Sigmoid colon (tissue), 7 donors: ENCODE data around the gene PCED1B. TPM values are rescaled to one million over a fixed set of nuclear protein-coding genes. Genes with fewer than 3 reads are reported as not detected.

Experiments used
- DNase-seq: peaks from one replicate; pipeline ENCODE4 v3.0.0-alpha.2; 2019
- H3K27ac ChIP-seq, 4 donors: fragments of 200-600 bp; sonication (generic); one replicate each; pipeline ENCODE4 v1.5.1; 2016 to 2019; ENCODE audit warnings: mild to moderate bottlenecking in 1 of 4
- H3K27me3 ChIP-seq, 3 donors: fragments of 200-600 bp; sonication (generic); one replicate each; pipeline ENCODE4 v1.5.1; 2019; ENCODE audit warnings: mild to moderate bottlenecking in 1 of 3
- H3K36me3 ChIP-seq, 4 donors: fragments of 200-600 bp; sonication (generic); one replicate each; pipeline ENCODE4 v1.5.1; 2016 to 2019
- H3K4me1 ChIP-seq, 4 donors: fragments of 200-600 bp; sonication (generic); one replicate each; pipeline ENCODE4 v1.5.1; 2017 to 2019
- H3K4me3 ChIP-seq, 4 donors: fragments of 200-600 bp; sonication (generic); one replicate each; pipeline ENCODE4 v1.5.1; 2017 to 2019; ENCODE audit warnings: mild to moderate bottlenecking in 2 of 4, moderate library complexity in 1 of 4
- H3K9me3 ChIP-seq, 4 donors: fragments of 200-600 bp in 3 of 4; sonication (generic) in 3 of 4; one replicate each; pipeline versions ENCODE4 v1.5.1 to v1.6.1; 2013 to 2019
- CTCF ChIP-seq, 4 experiments: fragments of 450-650 bp in 3 of 4; fragments of 200-600 bp in 1 of 4; IDR thresholded peaks; one replicate each; pipeline ENCODE4 v1.5.1; 2016 to 2019; ENCODE audit warnings: antibody characterized with exemption in 4 of 4, mild to moderate bottlenecking in 3 of 4, moderate library complexity in 2 of 4
- EP300 ChIP-seq, 4 donors: sonication (generic); formaldehyde crosslinking; IDR thresholded peaks; one replicate each; pipeline ENCODE4 v1.6.1; 2017; ENCODE audit warnings: antibody characterized with exemption in 4 of 4
- POLR2A ChIP-seq, 2 donors: fragments of 450-650 bp; IDR thresholded peaks; one replicate each; pipeline ENCODE4 v1.6.1; 2016; ENCODE audit warnings: antibody characterized with exemption in 2 of 2, mild to moderate bottlenecking in 2 of 2, moderate library complexity in 2 of 2
- POLR2AphosphoS5 ChIP-seq, 4 donors: sonication (generic); formaldehyde crosslinking; IDR thresholded peaks; one replicate each; pipeline ENCODE4 v1.6.1; 2017; ENCODE audit warnings: antibody characterized with exemption in 4 of 4
- WGBS, 2 donors: extraction: QIAGEN DNeasy Blood & Tissue Kit; methylation state at CpG; one replicate each; pipeline ENCODE4 v1.1.7; 2013; 5-methylcytosine and 5-hydroxymethylcytosine counted together
- intact Hi-C: fragments of 100-400 bp; cut with DNase I; formaldehyde crosslinking; loops from one replicate; pipeline ENCODE4 v1.15.1; 2023
- polyA plus RNA-seq, 3 donors: library from polyadenylated mRNA; stranded (reverse); fragments of 200-250 nt; gene quantifications; one replicate each; pipeline ENCODE4 v1.2.3, GENCODE V29; 2013
- total RNA-seq, 4 donors: library from RNA; depleted of rRNA; stranded (reverse); fragments of >200 nt; gene quantifications; one replicate each; pipeline ENCODE4 v1.1.0, GENCODE V29; 2016
- donor health status: healthy with polysubstance abuse.
- donor health status: Bipolar disorder and iron deficiency.
- donor health status: healthy.

PCED1B gene
- total and polyA plus RNA-seq, 7 donors: 1.2 to 11.9 (median 5.7) TPM

DNA sequence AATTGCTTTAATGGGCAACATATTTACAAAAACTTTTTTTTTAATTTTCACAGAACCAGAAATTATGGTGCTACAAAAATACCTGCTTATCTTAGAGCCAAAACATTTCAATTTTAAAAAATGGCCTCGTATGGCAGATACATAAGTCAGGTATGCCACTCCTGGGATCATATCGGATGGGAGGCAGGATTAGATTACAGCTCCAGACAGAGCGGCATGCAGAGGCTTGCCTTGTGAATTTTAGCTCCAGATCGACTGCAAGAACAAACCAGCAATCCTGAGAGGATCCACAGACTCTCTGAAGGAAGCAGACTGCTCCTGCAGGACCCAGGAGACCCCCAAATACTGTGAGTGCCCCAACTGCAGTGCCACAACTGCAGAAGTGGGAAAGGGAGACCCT lies 169.7 kb downstream of the PCED1B start:
- Histone ChIP-seq H3K4me1 (no peaks in the 10 kb centered on the region), H3K27me3 (no peaks in the 10 kb centered on the region), H3K36me3 (no peaks in the 10 kb centered on the region), H3K27ac (no peak overlapping the region), H3K9me3 (peaks cover 0 to 2% (median 0%) of the 10 kb centered on the region in 4 donors), H3K4me3 (no peak overlapping the region)
- 89% methylated on average over 4 of the region's 4 CpGs for WGBS, 2 donors
- intact Hi-C loops: no loop called here
- no peak for TF ChIP-seq CTCF (IDR thresholded peaks at IDR 0.05)
- no peak for DNase-seq

DNA sequence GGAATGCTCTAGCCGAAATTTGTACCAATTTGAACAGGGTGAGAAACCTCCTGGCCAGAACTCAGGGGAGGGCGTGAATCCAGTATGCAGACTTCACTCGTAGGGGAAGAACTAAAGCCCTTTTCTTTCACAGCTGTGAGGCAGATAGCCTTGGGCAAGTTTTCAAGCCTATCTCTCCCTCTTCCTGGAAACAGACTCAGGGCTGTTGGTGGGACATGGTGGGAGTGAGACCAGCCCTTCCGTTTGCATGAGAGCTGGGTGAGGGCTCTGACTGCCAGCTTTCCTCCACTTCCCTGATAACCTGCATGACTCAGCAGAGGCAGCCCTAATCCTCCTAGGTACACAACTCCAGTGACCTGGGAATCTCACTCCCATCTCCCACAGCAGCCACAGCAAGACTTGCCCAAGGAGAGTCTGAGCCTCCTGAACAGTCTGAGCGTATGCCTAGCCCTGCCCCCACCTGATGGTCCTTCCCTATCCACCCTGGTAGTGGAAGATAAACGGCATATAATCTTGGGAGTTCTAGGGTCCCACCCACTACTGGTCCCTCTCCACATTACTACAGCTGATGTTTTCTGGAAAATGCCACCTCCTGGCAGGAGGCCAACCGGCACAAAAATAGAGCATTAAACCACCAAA lies 170.4 kb downstream of the PCED1B start:
- Histone ChIP-seq H3K4me1 (no peaks in the 10 kb centered on the region), H3K27me3 (no peaks in the 10 kb centered on the region), H3K27ac (no peak overlapping the region), H3K9me3 (peaks cover 0 to 2% (median 0%) of the 10 kb centered on the region in 4 donors), H3K36me3 (no peaks in the 10 kb centered on the region), H3K4me3 (no peak overlapping the region)
- 81 to 91% methylated on average over 7 of the region's 7 CpGs for WGBS, 2 donors
- intact Hi-C loops: no loop called here
- TF ChIP-seq EP300 (IDR thresholded peaks at IDR 0.05) (no peak), POLR2A (IDR thresholded peaks at IDR 0.05) (no peak), POLR2AphosphoS5 (IDR thresholded peaks at IDR 0.05) (no peak), CTCF (IDR thresholded peaks at IDR 0.05) (no peak)
- DNase-seq: no peak

GRCh38 chr12:47251919-47252318 lies 172.5 kb downstream of the PCED1B start:
- Histone ChIP-seq H3K27me3 (no peaks in the 10 kb centered on the region), H3K4me1 (no peaks in the 10 kb centered on the region), H3K4me3 (no peak overlapping the region), H3K36me3 (no peaks in the 10 kb centered on the region), H3K27ac (no peak overlapping the region), H3K9me3 (peaks cover 0 to 2% (median 0%) of the 10 kb centered on the region in 4 donors)
- intact Hi-C loops: no loop called here
- TF ChIP-seq POLR2AphosphoS5 (IDR thresholded peaks at IDR 0.05) (no peak), POLR2A (IDR thresholded peaks at IDR 0.05) (no peak), EP300 (IDR thresholded peaks at IDR 0.05) (no peak), CTCF (IDR thresholded peaks at IDR 0.05) (no peak)
- DNase-seq: no peak
- WGBS, 2 donors: 93 to 94% methylated on average over 3 of the region's 3 CpGs

DNA sequence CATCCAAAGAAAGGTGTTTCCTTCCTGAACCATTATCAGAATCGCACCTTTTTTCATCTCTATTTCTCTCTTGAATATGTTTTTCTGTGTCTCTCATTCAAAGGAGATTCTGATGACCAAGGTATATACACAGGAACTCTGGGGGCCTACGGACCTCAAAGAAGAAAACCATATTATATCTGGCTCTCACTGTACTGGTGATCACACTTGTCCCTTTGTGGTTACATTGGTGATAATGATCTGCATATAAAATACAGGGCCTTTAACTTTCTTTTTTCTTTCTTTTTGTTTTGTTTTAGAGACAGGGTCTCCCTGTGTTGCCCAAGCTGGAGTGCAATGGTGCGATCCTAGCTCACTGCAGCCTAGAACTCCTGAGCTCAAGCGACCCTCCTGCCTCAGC lies 185.5 kb downstream of the PCED1B start:
- Histone ChIP-seq H3K9me3 (no peaks in the 10 kb centered on the region), H3K27ac (no peak overlapping the region), H3K36me3 (no peaks in the 10 kb centered on the region), H3K4me1 (no peaks in the 10 kb centered on the region), H3K4me3 (no peak overlapping the region), H3K27me3 (no peaks in the 10 kb centered on the region)
- TF ChIP-seq CTCF (IDR thresholded peaks at IDR 0.05) (no peak), EP300 (IDR thresholded peaks at IDR 0.05) (no peak), POLR2AphosphoS5 (IDR thresholded peaks at IDR 0.05) (no peak), POLR2A (IDR thresholded peaks at IDR 0.05) (no peak)
- DNase-seq: no peak
- intact Hi-C loops: no loop called here
- 79 to 91% methylated on average over 4 of the region's 4 CpGs for WGBS, 2 donors

DNA sequence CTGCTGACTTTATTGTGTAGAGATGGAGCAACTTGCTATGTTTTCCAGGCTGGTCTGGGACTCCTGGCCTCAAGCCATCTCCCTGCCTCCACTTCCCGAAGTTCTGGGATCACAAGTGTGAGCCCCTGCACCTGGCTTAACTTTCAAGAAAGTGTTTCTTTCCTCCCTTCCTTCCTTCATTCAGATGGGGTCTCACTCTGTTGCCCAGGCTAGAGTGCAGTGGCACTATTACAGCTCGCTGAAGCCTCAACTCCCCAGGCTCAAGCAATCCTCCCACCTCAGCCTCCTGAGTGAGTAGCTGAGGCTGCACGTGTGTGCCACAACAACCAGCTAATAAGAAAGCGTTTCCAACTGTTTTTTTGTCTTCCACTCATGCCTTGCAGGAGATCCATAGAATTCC lies 186.0 kb downstream of the PCED1B start:
- Histone ChIP-seq H3K4me3 (no peak overlapping the region), H3K9me3 (no peaks in the 10 kb centered on the region), H3K36me3 (no peaks in the 10 kb centered on the region), H3K27ac (no peak overlapping the region), H3K4me1 (no peaks in the 10 kb centered on the region), H3K27me3 (no peaks in the 10 kb centered on the region)
- no peak for DNase-seq
- TF ChIP-seq EP300 (IDR thresholded peaks at IDR 0.05) (no peak), POLR2AphosphoS5 (IDR thresholded peaks at IDR 0.05) (no peak), POLR2A (IDR thresholded peaks at IDR 0.05) (no peak), CTCF (IDR thresholded peaks at IDR 0.05) (no peak)
- intact Hi-C loops: no loop called here
- WGBS, 2 donors: 90 to 92% methylated on average over 4 of the region's 4 CpGs
